ENCODE measurements around the gene CAMK2N2.

DNA sequence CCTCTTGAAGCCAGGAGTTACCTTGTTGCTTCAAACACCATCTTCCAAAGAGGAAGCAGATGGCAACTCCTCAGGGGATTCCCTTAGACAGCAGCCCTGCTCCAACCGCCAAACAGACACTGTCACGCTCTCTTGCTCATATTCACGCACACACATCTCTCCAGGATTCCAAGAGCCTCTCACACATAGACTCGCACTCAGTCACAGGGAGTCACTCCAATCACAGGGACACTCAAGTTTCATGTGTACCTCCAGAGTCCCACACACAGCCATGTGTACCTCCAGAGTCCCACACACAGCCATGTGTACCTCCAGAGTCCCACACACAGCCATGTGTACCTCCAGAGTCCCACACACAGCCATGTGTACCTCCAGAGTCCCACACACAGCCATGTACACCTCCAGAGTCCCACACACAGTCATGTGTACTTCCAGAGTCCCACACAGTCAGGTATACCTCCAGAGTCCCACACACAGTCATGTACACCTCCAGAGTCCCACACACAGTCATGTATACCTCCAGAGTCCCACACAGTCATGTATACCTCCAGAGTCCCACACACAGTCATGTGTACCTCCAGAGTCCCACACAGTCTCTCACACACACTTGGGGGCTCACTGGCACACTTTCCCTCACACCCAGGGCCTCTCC, 25.8 kb downstream of the CAMK2N2 start:
- TF ChIP-seq, protein P1, sequence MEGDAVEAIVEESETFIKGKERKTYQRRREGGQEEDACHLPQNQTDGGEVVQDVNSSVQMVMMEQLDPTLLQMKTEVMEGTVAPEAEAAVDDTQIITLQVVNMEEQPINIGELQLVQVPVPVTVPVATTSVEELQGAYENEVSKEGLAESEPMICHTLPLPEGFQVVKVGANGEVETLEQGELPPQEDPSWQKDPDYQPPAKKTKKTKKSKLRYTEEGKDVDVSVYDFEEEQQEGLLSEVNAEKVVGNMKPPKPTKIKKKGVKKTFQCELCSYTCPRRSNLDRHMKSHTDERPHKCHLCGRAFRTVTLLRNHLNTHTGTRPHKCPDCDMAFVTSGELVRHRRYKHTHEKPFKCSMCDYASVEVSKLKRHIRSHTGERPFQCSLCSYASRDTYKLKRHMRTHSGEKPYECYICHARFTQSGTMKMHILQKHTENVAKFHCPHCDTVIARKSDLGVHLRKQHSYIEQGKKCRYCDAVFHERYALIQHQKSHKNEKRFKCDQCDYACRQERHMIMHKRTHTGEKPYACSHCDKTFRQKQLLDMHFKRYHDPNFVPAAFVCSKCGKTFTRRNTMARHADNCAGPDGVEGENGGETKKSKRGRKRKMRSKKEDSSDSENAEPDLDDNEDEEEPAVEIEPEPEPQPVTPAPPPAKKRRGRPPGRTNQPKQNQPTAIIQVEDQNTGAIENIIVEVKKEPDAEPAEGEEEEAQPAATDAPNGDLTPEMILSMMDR (IDR thresholded peaks at IDR 0.05), result no peak
- TF ChIP-seq POLR2A (IDR thresholded peaks at IDR 0.05), result no peak

Measured in transverse colon (tissue), 3 donors.